K562 (cell line): ENCODE data around the gene PIN1. TPM values are rescaled to one million over a fixed set of nuclear protein-coding genes. Genes with fewer than 3 reads are reported as not detected.
A peak's percentile ranks its signal among the peaks of the same experiment; 100 is the strongest.

Experiments used
- ATAC-seq: fragments of 200-7000 bp; cut with Tn5 transposase; 3 replicates; pipeline ENCODE4 v1.9.1; 2020; ENCODE audit warnings: moderate library complexity
- BruUV-seq: library from RNA; stranded (reverse); fragments of 400-500 nt; replicated peaks from 2 replicates; lab custom pipeline; 2021; lab: Mats Ljungman, UMichigan
- CTCF ChIA-PET: fragments of 300-600 bp; formaldehyde crosslinking; extraction: SDS; loops from one replicate; lab custom pipeline; 2021; ENCODE audit warnings: low intra/inter-chr PET ratio; lab: Yijun Ruan, JAX
- POLR2A ChIA-PET: fragments of 300-600, 350-650 bp; sonication (Branson Sonifier 250); formaldehyde crosslinking; extraction: SDS; loops from one replicate; lab custom pipeline; 2021; ENCODE audit warnings: antibody characterized with exemption, inconsistent platforms; lab: Yijun Ruan, JAX
- DNase-seq, 4 experiments: peaks; one replicate each; pipeline versions ENCODE4 v3.0.0 to v3.0.0-alpha.2; 2011 to 2018; ENCODE audit warnings: low spot score in 3 of 4, mixed read lengths in 3 of 4; ENCODE audit errors: extremely low read depth in 1 of 4
- FAIRE-seq: peaks from 2 replicates; lab custom pipeline; 2011; peaks lifted over from hg19 to GRCh38; lab: Jason Lieb, UNC
- H2AFZ ChIP-seq: 2 replicates; pipeline ENCODE4 v1.6.0; 2011; ENCODE audit warnings: low read depth, low read length, control low read depth, inconsistent platforms
- H3K27ac ChIP-seq: fragments of 200-600 bp; 3 replicates; pipeline ENCODE4 v1.8.0; 2011; ENCODE audit warnings: low read depth, mild to moderate bottlenecking, control low read depth, inconsistent platforms, low read length, moderate library complexity, mixed read lengths; ENCODE audit errors: extremely low read depth
- H3K27me3 ChIP-seq, 2 experiments: fragments of 300-600 bp in 1 of 2; 2 replicates in 1 of 2; 3 replicates in 1 of 2; pipeline versions ENCODE4 v1.6.0 to v1.8.0; 2011; ENCODE audit warnings: inconsistent platforms in 2 of 2, low read length in 2 of 2, mild to moderate bottlenecking in 1 of 2, mixed read lengths in 1 of 2, moderate library complexity in 1 of 2; ENCODE audit not compliant: control insufficient read depth in 2 of 2, insufficient read depth in 2 of 2
- H3K36me3 ChIP-seq: fragments of 300-600 bp; 3 replicates; pipeline ENCODE4 v1.8.0; 2011; ENCODE audit warnings: mild to moderate bottlenecking, low read length, inconsistent platforms; ENCODE audit not compliant: control insufficient read depth, insufficient read depth
- H3K4me1 ChIP-seq, 2 experiments: fragments of 200-600 bp in 1 of 2; replicated peaks in 1 of 2; 2 replicates in 1 of 2; 3 replicates in 1 of 2; pipeline versions ENCODE4 v1.5.1 to v1.8.0; 2011; ENCODE audit warnings: inconsistent platforms in 2 of 2, low read length in 2 of 2, mild to moderate bottlenecking in 1 of 2, mixed read lengths in 1 of 2, moderate library complexity in 1 of 2; ENCODE audit not compliant: control insufficient read depth in 2 of 2, insufficient read depth in 2 of 2
- H3K4me2 ChIP-seq: 2 replicates; pipeline ENCODE4 v1.6.1; 2011; ENCODE audit warnings: low read length, control low read depth, inconsistent platforms, mixed read lengths; ENCODE audit not compliant: insufficient read depth
- H3K4me3 ChIP-seq: fragments of 200-600 bp; sonication (generic), shearing (Covaris generic); 2 replicates; pipeline ENCODE4 v1.5.1; 2016; ENCODE audit warnings: control low read depth, inconsistent platforms
- H3K79me2 ChIP-seq: fragments of 200-600 bp; 3 replicates; pipeline ENCODE4 v1.8.0; 2011; ENCODE audit warnings: low read length, inconsistent platforms; ENCODE audit not compliant: control insufficient read depth, insufficient read depth
- H3K9ac ChIP-seq, 2 experiments: 2 replicates each; pipeline versions ENCODE4 v1.6.0 to v1.6.1; 2011; ENCODE audit warnings: low read depth in 2 of 2, low read length in 2 of 2, control low read depth in 1 of 2, inconsistent platforms in 1 of 2, mild to moderate bottlenecking in 1 of 2, mixed read lengths in 1 of 2; ENCODE audit not compliant: insufficient read depth in 1 of 2
- H3K9me1 ChIP-seq: one replicate; pipeline ENCODE4 v1.6.0; 2011; ENCODE audit warnings: inconsistent platforms, mild to moderate bottlenecking, low read length, moderate library complexity; ENCODE audit not compliant: control insufficient read depth, insufficient read depth
- H3K9me3 ChIP-seq: replicated peaks from 2 replicates; pipeline ENCODE4 v1.5.1; 2011; ENCODE audit warnings: low read depth, low read length, inconsistent platforms; ENCODE audit not compliant: control insufficient read depth, insufficient read depth
- H4K20me1 ChIP-seq: replicated peaks from 2 replicates; pipeline ENCODE4 v1.6.1; 2011; ENCODE audit warnings: low read length, inconsistent platforms, mixed read lengths; ENCODE audit not compliant: control insufficient read depth, insufficient read depth
- ARHGAP35 ChIP-seq: fragments of 450-650 bp; IDR thresholded peaks from 2 replicates; pipeline ENCODE4 v1.6.1; 2018; ENCODE audit not compliant: partially characterized antibody
- CBFA2T2 ChIP-seq: fragments of 450-650 bp; conservative IDR thresholded peaks from 2 replicates; pipeline ENCODE4 v1.6.1; 2017; ENCODE audit warnings: mild to moderate bottlenecking
- CTBP1 ChIP-seq: fragments of 450-650 bp; IDR thresholded peaks from 2 replicates; pipeline ENCODE4 v1.6.1; 2016; ENCODE audit warnings: borderline replicate concordance
- GABPA ChIP-seq: fragments of 200-800 bp; sonication (Bioruptor generic); conservative IDR thresholded peaks from 2 replicates; pipeline ENCODE4 v1.6.1; 2016; ENCODE audit warnings: low read depth, missing genetic modification characterization, missing compliant biosample characterization
- HDGF ChIP-seq: fragments of 450-650 bp; IDR thresholded peaks from 2 replicates; pipeline ENCODE4 v1.6.1; 2016
- MTA1 ChIP-seq: fragments of 450-650 bp; IDR thresholded peaks from 2 replicates; pipeline ENCODE4 v1.6.1; 2017; ENCODE audit warnings: borderline replicate concordance
- NELFE ChIP-seq: IDR thresholded peaks from 2 replicates; pipeline ENCODE4 v1.6.1; 2011; ENCODE audit warnings: mild to moderate bottlenecking; ENCODE audit not compliant: insufficient read depth, insufficient read length
- POLR2AphosphoS5 ChIP-seq: IDR thresholded peaks from 2 replicates; pipeline ENCODE4 v1.6.1; 2011; ENCODE audit warnings: mild to moderate bottlenecking, low read depth, low read length, moderate library complexity; ENCODE audit not compliant: control insufficient read depth, insufficient read depth
- PRPF4 ChIP-seq: fragments of 200-400 bp; formaldehyde crosslinking; IDR thresholded peaks from one replicate; pipeline ENCODE4 v1.6.1; 2017; ENCODE audit warnings: low read length, low read depth, mild to moderate bottlenecking; ENCODE audit not compliant: insufficient read depth, poor library complexity, severe bottlenecking
- TEAD2 ChIP-seq: fragments of 450-650 bp; IDR thresholded peaks from 2 replicates; pipeline ENCODE4 v1.6.1; 2016; ENCODE audit warnings: missing genetic modification characterization, control low read depth, missing compliant biosample characterization
- ZEB2 ChIP-seq: fragments of 450-650 bp; IDR thresholded peaks from 2 replicates; pipeline ENCODE4 v1.6.1; 2016
- ZNF146 ChIP-seq: IDR thresholded peaks from one replicate; pipeline ENCODE4 v1.6.1; 2018; ENCODE audit warnings: missing compliant biosample characterization; ENCODE audit not compliant: unreplicated experiment
- WGBS: fragments of 100-300 bp; shearing (Covaris generic); methylation state at CpG from one replicate; pipeline ENCODE4 v1.1.6; 2016; ENCODE audit warnings: low coverage, mixed read lengths; ENCODE audit not compliant: insufficient coverage; ENCODE audit errors: missing lambda C conversion rate; 5-methylcytosine and 5-hydroxymethylcytosine counted together
- in situ Hi-C: fragments of 300-500 bp; cut with MboI; formaldehyde crosslinking; loops from 4 replicates; pipeline ENCODE4 v1.15.0; 2018; ENCODE audit warnings: inconsistent platforms, mixed read lengths
- intact Hi-C: fragments of 100-400 bp; cut with micrococcal nuclease; formaldehyde crosslinking; loops from 2 replicates; pipeline ENCODE4 v1.14.2; 2022
- polyA plus RNA-seq, 8 experiments: library from polyadenylated mRNA; depleted of rRNA in 4 of 8; stranded (reverse) in 5 of 8; unstranded in 3 of 8; fragments of >200 nt; fragmentation: Nextera tagmentation in 2 of 8; fragmentation: Illumina TruSeq in 1 of 8; extraction: Ambion mirVana in 2 of 8; extraction: Trizol in 1 of 8; gene quantifications; 2 replicates each; pipeline versions ENCODE4 v1.2.1 to v1.2.3, GENCODE V29; 2011 to 2014; ENCODE audit warnings: inconsistent platforms in 1 of 8, missing spikeins in 1 of 8
- total RNA-seq, 7 experiments: library from RNA; depleted of rRNA in 6 of 7; stranded (reverse); fragments of >200 nt in 6 of 7; fragmentation: Illumina TruSeq in 2 of 7; extraction: Trizol in 2 of 7; gene quantifications; 2 replicates each; pipeline versions ENCODE4 v1.2.1 to v1.2.3, GENCODE V29; 2011 to 2021; ENCODE audit warnings: low replicate concordance in 1 of 7
- TF ChIP-seq, protein P1 (sequence below), 2 experiments: IDR thresholded peaks in 1 of 2; conservative IDR thresholded peaks in 1 of 2; 2 replicates each; pipeline ENCODE4 v1.6.1; 2016; ENCODE audit warnings: low read depth in 2 of 2, mild to moderate bottlenecking in 1 of 2, missing compliant biosample characterization in 1 of 2, missing genetic modification characterization in 1 of 2, moderate library complexity in 1 of 2

Gene PIN1
- total and polyA plus RNA-seq, 9 of the 15 experiments (the other 6 are each of a cell fraction or from before 2014, with no cell fraction given), result 1.6 to 178 (median 42.5) TPM

DNA sequence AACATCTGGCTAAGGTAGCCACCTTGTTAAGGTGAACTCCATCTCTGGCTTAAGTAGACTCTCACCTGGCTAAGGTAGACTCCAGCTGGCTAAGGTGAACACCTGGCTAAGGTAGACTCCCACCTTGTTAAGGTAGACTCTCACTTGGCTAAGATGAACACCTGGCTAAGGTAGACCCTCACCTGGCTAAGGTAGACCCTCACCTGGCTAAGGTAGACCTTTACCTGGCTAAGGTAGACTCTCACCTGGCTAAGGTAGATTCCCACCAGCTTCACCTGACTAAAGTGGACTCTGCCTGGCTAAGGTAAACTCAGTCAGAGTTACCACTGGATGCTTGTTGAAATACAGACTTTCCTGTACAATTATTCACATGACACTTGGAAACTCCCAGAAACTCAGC lies 23.6 kb downstream of the PIN1 start:
- BruUV-seq, result no TSS peak
- ATAC-seq (no peak), DNase-seq (no peak), FAIRE-seq (no peak)
- H3K9me1 ChIP-seq, result no peaks in the 10 kb centered on the region
- peak; percentile 65; the same call in 1 of the 2 replicates for TF ChIP-seq MTA1
- TF ChIP-seq CBFA2T2, result peak; percentile 43
- peak; percentile 49; the same call in 1 of the 2 replicates for TF ChIP-seq CTBP1
- no peak for TF ChIP-seq TEAD2
- peak; percentile 98 for TF ChIP-seq ZEB2
- no peak overlapping the region for H3K4me3 ChIP-seq
- CTCF ChIA-PET, result no interaction called here
- no peaks in the 10 kb centered on the region for H3K9me3 ChIP-seq
- POLR2A ChIA-PET, result interaction anchor here (1.0 to 1.4 kb wide), 2 partner anchors 9 to 19 kb away, joined by 3 to 5 read pairs; no protein-coding TSS in a partner anchor
- no peak overlapping the region for H3K27ac ChIP-seq
- no peaks in the 10 kb centered on the region for H3K36me3 ChIP-seq
- in situ Hi-C loops, result no loop called here
- no peak overlapping the region for H3K9ac ChIP-seq
- H3K79me2 ChIP-seq, result no peaks in the 10 kb centered on the region
- peaks cover 12 to 22% of the 10 kb centered on the region in 2 experiments; a peak in 4 of 5 replicates for H3K4me1 ChIP-seq
- H3K27me3 ChIP-seq, result peaks cover 5 to 23% of the 10 kb centered on the region in 2 experiments; a peak in 4 of 5 replicates
- intact Hi-C loops, result no loop called here
- H4K20me1 ChIP-seq, result peaks cover 8% of the 10 kb centered on the region; the same call in 1 of the 2 replicates
- H2AFZ ChIP-seq, result no peak overlapping the region
- H3K4me2 ChIP-seq, result no peak overlapping the region

DNA sequence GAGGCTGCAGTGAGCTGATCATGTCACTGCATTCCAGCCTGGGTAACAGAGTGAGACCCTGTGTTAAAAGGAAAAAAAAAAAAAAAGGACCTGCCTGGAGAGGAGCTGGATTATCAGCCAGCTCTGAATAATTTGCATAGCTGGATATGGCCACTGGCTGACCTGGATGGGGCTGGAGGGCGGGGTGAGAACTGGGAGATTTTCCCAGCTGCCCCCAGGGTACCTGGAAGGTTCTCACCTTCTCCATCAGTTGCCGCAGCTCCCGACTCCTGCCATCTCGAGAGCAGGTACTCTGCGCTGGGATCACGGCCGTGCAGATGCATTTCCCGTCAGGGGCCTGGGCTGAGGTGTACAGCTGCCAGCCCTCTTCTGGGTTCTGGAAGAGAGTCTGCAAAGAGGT lies 25.3 kb downstream of the PIN1 start:
- FAIRE-seq (no peak), ATAC-seq (no peak), DNase-seq (no peak)
- CTCF ChIA-PET, result no interaction called here
- Histone ChIP-seq H2AFZ (no peak overlapping the region), H3K36me3 (no peaks in the 10 kb centered on the region), H3K4me2 (no peak overlapping the region), H3K27me3 (peaks cover 12 to 28% of the 10 kb centered on the region in 2 experiments; a peak in 4 of 5 replicates), H3K9me1 (no peaks in the 10 kb centered on the region), H3K9me3 (no peaks in the 10 kb centered on the region), H3K4me3 (no peak overlapping the region), H3K9ac (no peak overlapping the region), H3K4me1 (peaks cover 12 to 14% of the 10 kb centered on the region in 2 experiments; a peak in 4 of 5 replicates), H3K79me2 (no peaks in the 10 kb centered on the region), H4K20me1 (peaks cover 8% of the 10 kb centered on the region; the same call in 1 of the 2 replicates), H3K27ac (no peak overlapping the region)
- 7% methylated on average over 8 of the region's 8 CpGs for WGBS
- POLR2A ChIA-PET, result interaction anchor here (0.6 to 1.3 kb wide), 4 partner anchors 10 to 15 kb away, joined by 3 to 8 read pairs (median 3); no protein-coding TSS in a partner anchor
- intact Hi-C loops, result no loop called here
- BruUV-seq, result no TSS peak
- in situ Hi-C loops, result no loop called here
- TF ChIP-seq PRPF4 (no peak), ZNF146 (no peak), POLR2AphosphoS5 (no peak), GABPA (tag) (no peak), NELFE (no peak), ARHGAP35 (no peak), HDGF (no peak)
- TF ChIP-seq, protein P1, sequence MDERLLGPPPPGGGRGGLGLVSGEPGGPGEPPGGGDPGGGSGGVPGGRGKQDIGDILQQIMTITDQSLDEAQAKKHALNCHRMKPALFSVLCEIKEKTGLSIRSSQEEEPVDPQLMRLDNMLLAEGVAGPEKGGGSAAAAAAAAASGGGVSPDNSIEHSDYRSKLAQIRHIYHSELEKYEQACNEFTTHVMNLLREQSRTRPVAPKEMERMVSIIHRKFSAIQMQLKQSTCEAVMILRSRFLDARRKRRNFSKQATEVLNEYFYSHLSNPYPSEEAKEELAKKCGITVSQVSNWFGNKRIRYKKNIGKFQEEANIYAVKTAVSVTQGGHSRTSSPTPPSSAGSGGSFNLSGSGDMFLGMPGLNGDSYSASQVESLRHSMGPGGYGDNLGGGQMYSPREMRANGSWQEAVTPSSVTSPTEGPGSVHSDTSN (CRISPR knock-in tag; IDR thresholded peaks at IDR 0.05; ENCODE audit: low read depth), result no peak
- TF ChIP-seq, protein P1 (tag; conservative IDR thresholded peaks at IDR 0.05; ENCODE audit: low read depth), result no peak
- TF ChIP-seq, all 486 proteins: peak for 0
